Vagina (tissue), 2 donors: ENCODE results near the gene ARID4B. TPM values are rescaled to one million over a fixed set of nuclear protein-coding genes. Genes with fewer than 3 reads are reported as not detected.
"Not testable (repeated sequence)": the region's sequence is repeated elsewhere in the genome, so short reads cannot be mapped to it uniquely, and the experiment has no call there.

Experiments used
- DNase-seq, 2 donors: peaks; one replicate each; pipeline ENCODE4 v3.0.0-alpha.2; 2017; ENCODE audit errors: extremely low spot score in 2 of 2
- H3K27ac ChIP-seq: fragments of 200-600 bp; sonication (generic); one replicate; pipeline ENCODE4 v1.5.1; 2019
- H3K27me3 ChIP-seq: fragments of 200-600 bp; sonication (generic); one replicate; pipeline ENCODE4 v1.5.1; 2019
- H3K36me3 ChIP-seq, 2 donors: fragments of 200-600 bp; sonication (generic); one replicate each; pipeline ENCODE4 v1.5.1; 2017 to 2019
- H3K4me1 ChIP-seq: fragments of 200-600 bp; sonication (generic); one replicate; pipeline ENCODE4 v1.5.1; 2019
- H3K4me3 ChIP-seq, 2 donors: fragments of 200-600 bp; sonication (generic); 1 replicate in 1 of 2; 2 replicates in 1 of 2; pipeline ENCODE4 v1.5.1; 2016 to 2019
- H3K9me3 ChIP-seq: fragments of 200-600 bp; sonication (generic); one replicate; pipeline ENCODE4 v1.5.1; 2019
- POLR2A ChIP-seq, 2 donors: fragments of 450-650 bp; IDR thresholded peaks; one replicate each; pipeline ENCODE4 v1.6.1; 2017; ENCODE audit warnings: antibody characterized with exemption in 2 of 2, mild to moderate bottlenecking in 2 of 2, moderate library complexity in 2 of 2
- POLR2AphosphoS5 ChIP-seq, 2 donors: sonication (generic); formaldehyde crosslinking; IDR thresholded peaks; one replicate each; pipeline ENCODE4 v1.9.0; 2017; ENCODE audit warnings: antibody characterized with exemption in 2 of 2, mild to moderate bottlenecking in 2 of 2, low read depth in 1 of 2; ENCODE audit not compliant: insufficient read depth in 1 of 2
- intact Hi-C: fragments of 100-400 bp; cut with DNase I; formaldehyde crosslinking; loops from one replicate; pipeline ENCODE4 v1.15.1; 2023
- total RNA-seq: library from RNA; depleted of rRNA; stranded (reverse); fragments of >200 nt; gene quantifications from one replicate; pipeline ENCODE4 v1.2.3, GENCODE V29; 2016
- TF ChIP-seq, protein P1 (sequence below), 3 experiments: fragments of 450-650 bp in 2 of 3; fragments of 200-600 bp in 1 of 3; sonication (generic) in 1 of 3; IDR thresholded peaks; one replicate each; pipeline ENCODE4 v1.5.1; 2017 to 2019; ENCODE audit warnings: antibody characterized with exemption in 3 of 3, mild to moderate bottlenecking in 2 of 3, moderate library complexity in 2 of 3

Gene ARID4B
- total RNA-seq, 1 donor from 2014 or later = 35.6 TPM

DNA sequence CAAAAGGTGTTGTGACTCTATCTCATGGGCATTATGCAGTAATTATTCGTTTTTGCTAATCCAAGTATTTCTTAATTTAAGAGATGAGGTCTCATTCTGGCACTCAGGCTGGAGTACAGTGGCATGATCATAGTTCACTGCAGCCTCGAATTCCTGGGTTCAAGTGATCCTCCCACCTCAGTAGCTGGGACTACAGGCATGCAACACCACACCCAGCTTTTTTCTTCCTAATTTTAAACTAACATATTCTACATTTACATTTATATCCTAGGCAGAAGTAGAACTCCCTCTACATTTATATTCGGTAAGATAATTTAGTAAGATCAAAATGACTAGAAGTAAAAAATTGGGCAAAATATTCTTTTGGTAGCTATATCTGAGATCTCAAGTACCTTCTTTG is 116.5 kb downstream of the ARID4B start:
- DNase-seq = no peak
- Histone ChIP-seq H3K27ac (no peak overlapping the region), H3K36me3 (peaks cover 0 to 23% of the 10 kb centered on the region in 2 donors), H3K9me3 (no peaks in the 10 kb centered on the region), H3K4me3 (no peak overlapping the region), H3K27me3 (no peaks in the 10 kb centered on the region), H3K4me1 (no peaks in the 10 kb centered on the region)
- intact Hi-C loops = no loop called here
- TF ChIP-seq, protein P1, sequence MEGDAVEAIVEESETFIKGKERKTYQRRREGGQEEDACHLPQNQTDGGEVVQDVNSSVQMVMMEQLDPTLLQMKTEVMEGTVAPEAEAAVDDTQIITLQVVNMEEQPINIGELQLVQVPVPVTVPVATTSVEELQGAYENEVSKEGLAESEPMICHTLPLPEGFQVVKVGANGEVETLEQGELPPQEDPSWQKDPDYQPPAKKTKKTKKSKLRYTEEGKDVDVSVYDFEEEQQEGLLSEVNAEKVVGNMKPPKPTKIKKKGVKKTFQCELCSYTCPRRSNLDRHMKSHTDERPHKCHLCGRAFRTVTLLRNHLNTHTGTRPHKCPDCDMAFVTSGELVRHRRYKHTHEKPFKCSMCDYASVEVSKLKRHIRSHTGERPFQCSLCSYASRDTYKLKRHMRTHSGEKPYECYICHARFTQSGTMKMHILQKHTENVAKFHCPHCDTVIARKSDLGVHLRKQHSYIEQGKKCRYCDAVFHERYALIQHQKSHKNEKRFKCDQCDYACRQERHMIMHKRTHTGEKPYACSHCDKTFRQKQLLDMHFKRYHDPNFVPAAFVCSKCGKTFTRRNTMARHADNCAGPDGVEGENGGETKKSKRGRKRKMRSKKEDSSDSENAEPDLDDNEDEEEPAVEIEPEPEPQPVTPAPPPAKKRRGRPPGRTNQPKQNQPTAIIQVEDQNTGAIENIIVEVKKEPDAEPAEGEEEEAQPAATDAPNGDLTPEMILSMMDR (IDR thresholded peaks at IDR 0.05) = no peak
- TF ChIP-seq POLR2AphosphoS5 (IDR thresholded peaks at IDR 0.05; ENCODE audit: insufficient read depth in 1 of 2, low read depth in 1 of 2) (no peak), POLR2A (IDR thresholded peaks at IDR 0.05) (no peak)

DNA sequence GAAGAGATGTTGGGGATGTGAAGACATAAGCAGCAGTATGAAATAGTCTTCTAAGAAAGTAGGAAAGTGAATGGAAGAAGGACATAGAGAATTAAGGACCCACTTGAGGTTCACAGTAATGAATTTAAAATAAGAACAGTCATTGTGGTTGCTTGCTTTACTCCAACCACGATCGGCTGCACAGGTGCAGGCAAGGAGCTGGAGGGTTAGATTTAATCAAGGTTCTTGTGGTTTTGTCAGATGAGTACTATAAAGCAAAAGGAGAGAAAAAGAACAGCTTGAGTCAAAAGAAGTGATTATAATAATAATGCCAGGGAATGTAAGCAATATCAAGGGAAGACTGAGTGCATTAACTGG is 120.8 kb downstream of the ARID4B start:
- no peaks in the 10 kb centered on the region for H3K4me1 ChIP-seq
- no peak overlapping the region for H3K27ac ChIP-seq
- no peak for DNase-seq
- H3K4me3 ChIP-seq = no peak overlapping the region
- intact Hi-C loops = no loop called here
- TF ChIP-seq POLR2AphosphoS5 (IDR thresholded peaks at IDR 0.05; ENCODE audit: insufficient read depth in 1 of 2, low read depth in 1 of 2) (no peak), POLR2A (IDR thresholded peaks at IDR 0.05) (no peak)
- TF ChIP-seq, protein P1 (IDR thresholded peaks at IDR 0.05) = no peak
- no peaks in the 10 kb centered on the region for H3K9me3 ChIP-seq
- H3K27me3 ChIP-seq = no peaks in the 10 kb centered on the region
- peaks cover 0 to 6% of the 10 kb centered on the region in 2 donors for H3K36me3 ChIP-seq

DNA sequence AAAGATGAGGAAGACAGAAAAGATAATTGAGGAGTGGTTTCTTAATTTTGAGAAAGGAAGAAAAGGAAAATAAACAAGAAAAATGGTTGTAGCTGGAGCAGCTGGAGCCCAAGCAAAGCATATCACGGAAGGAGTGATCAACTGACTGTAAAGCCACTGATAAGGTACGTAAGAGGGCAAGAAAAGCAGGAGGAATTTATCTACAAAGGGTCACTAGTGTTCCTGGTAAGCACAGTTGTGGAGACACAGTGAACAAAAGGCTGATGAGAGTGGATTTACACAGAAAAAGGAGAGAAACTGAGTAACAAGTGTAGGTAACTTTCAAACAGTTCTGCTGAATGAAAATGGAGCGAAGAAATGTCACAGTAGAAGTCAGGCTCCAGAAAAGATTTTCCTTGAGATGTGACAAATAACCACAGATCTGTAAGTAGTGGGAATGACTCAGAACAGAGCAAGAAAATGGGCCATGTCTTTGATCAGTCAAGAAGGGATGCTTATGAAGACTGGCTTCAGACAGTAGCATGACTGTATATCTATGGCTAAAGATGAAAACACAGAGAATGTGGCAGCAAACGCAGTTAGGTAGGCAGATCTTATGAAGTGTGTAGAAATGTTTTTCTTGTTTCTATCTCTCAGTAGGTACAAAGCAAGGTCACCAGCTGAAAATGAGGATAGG is 121.3 kb downstream of the ARID4B start:
- no peak for DNase-seq
- H3K4me3 ChIP-seq = no peak overlapping the region
- intact Hi-C loops = no loop called here
- H3K36me3 ChIP-seq = peaks cover 0 to 6% of the 10 kb centered on the region in 2 donors
- H3K4me1 ChIP-seq = no peaks in the 10 kb centered on the region
- no peak for TF ChIP-seq POLR2A (IDR thresholded peaks at IDR 0.05)
- no peak for TF ChIP-seq POLR2AphosphoS5 (IDR thresholded peaks at IDR 0.05; ENCODE audit: insufficient read depth in 1 of 2, low read depth in 1 of 2)
- TF ChIP-seq, protein P1 (IDR thresholded peaks at IDR 0.05) = no peak
- H3K27me3 ChIP-seq = no peaks in the 10 kb centered on the region
- no peaks in the 10 kb centered on the region for H3K9me3 ChIP-seq
- no peak overlapping the region for H3K27ac ChIP-seq

DNA sequence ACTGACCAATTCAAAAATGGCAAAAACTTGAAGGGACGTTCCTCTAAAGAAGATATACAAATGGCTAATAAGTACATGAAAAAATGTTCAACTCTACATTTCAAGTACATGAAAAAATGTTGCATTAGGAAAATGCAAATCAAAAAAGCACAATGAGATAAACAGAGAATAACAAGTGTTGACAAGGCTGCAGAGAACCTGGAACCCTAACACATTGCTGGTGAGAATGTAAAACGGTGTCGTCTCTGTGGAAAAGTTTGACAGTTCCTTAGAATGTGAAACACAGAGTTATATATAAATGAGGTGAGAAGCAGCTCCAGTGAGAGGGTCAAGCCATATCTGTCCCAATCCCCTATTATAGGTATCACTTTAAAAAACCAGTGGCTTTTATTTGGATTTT is 122.3 kb downstream of the ARID4B start:
- Histone ChIP-seq H3K27me3 (no peaks in the 10 kb centered on the region), H3K27ac (no peak overlapping the region), H3K4me3 (no peak overlapping the region), H3K36me3 (peaks cover 0 to 12% of the 10 kb centered on the region in 2 donors), H3K9me3 (no peaks in the 10 kb centered on the region), H3K4me1 (no peaks in the 10 kb centered on the region)
- no peak for DNase-seq
- intact Hi-C loops = no loop called here
- TF ChIP-seq, protein P1 (IDR thresholded peaks at IDR 0.05) = no peak
- TF ChIP-seq POLR2A (IDR thresholded peaks at IDR 0.05) = no peak
- TF ChIP-seq POLR2AphosphoS5 (IDR thresholded peaks at IDR 0.05; ENCODE audit: insufficient read depth in 1 of 2, low read depth in 1 of 2) = no peak

DNA sequence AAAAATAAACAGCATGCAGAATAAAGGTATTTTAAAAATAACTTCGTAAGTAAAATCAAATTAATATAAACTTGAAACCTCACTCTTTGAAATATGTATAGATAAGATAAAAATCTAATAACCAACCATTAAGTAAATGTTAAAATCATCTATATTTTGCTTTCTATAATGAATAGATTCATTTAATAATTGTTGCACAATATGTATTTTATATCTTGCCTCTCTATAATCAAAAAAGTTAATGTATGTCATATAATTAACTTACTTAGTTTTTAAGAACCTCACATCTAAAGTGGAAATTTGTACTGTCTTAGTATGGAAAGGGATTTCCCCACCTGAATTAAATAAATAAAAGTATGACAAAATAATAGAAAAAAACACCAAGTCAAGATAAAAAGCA is 124.6 kb downstream of the ARID4B start:
- no peak for DNase-seq
- Histone ChIP-seq H3K4me3 (no peak overlapping the region), H3K27me3 (no peaks in the 10 kb centered on the region), H3K27ac (no peak overlapping the region), H3K4me1 (peaks cover 7% of the 10 kb centered on the region), H3K9me3 (no peaks in the 10 kb centered on the region), H3K36me3 (peaks cover 0 to 12% of the 10 kb centered on the region in 2 donors)
- TF ChIP-seq POLR2A (IDR thresholded peaks at IDR 0.05) (no peak), POLR2AphosphoS5 (IDR thresholded peaks at IDR 0.05; ENCODE audit: insufficient read depth in 1 of 2, low read depth in 1 of 2) (no peak)
- TF ChIP-seq, protein P1 (IDR thresholded peaks at IDR 0.05) = no peak
- intact Hi-C loops = no loop called here

DNA sequence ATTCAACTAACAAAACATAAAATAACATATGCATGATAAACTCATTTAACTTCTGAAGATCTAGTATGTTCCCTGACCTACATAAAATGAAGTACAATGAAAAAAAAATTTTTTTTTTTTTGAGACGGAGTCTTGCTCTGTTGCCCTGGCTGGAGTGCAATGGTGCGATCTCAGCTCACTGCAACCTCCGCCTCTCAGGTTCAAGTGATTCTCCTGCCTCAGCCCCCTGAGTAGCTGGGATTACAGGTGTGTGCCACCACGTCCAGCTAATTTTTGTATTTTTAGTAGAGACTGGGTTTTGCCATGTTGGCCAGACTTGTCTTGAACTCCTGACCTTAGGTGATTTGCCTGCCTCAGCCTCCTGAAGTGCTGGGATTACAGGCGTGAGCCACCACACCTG is 125.5 kb downstream of the ARID4B start:
- H3K4me3 ChIP-seq, DNase-seq, intact Hi-C loops, H3K9me3 ChIP-seq, H3K27ac ChIP-seq, H3K4me1 ChIP-seq, H3K27me3 ChIP-seq, H3K36me3 ChIP-seq: not testable (repeated sequence)
